ENCODE results near the gene SPATA18. TPM values are rescaled to one million over a fixed set of nuclear protein-coding genes. Genes with fewer than 3 reads are reported as not detected.

The SPATA18 gene
- total and polyA plus RNA-seq, 4 donors = 6.6 to 56.5 (median 22.5) TPM

DNA sequence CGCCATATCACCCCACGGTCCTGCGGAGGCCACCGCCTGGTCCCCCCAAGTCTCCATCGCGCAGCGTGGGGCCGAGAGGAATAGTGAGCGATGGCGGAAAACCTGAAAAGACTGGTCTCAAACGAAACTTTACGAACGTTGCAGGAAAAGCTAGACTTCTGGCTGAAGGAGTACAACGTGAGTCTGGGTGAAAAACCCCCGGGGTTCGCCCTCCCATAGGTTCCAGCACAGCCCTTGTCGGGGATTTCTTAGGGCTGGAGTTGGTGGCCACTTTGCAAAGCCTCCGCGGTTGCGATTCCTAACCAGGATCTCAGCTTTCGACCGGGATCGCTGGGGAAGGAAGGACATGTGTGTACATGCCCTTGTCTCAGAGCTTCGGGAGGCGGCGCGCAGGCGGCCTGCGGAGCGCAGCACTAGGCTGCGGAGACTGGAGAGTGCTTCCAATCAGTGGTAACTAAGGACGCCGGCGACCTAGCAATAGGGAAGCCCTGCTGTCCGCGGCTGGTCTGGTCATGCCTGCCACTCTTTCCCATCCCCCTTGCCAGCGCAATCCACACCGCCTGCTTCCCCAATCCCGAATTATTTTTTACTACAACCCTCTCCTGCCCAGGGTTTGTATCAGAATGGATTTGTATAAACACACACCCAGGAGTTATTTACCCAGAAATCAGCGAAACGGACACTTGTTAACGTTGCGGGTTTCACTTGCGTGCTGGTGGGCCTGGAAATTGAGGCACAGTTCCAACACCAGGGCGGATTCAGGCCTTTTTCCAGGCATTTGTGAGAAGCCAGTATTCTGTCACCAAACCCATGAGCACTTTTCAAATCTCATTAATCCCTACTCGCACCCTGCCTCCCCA, 741 bp downstream of the SPATA18 start:
- TF ChIP-seq, protein P1, sequence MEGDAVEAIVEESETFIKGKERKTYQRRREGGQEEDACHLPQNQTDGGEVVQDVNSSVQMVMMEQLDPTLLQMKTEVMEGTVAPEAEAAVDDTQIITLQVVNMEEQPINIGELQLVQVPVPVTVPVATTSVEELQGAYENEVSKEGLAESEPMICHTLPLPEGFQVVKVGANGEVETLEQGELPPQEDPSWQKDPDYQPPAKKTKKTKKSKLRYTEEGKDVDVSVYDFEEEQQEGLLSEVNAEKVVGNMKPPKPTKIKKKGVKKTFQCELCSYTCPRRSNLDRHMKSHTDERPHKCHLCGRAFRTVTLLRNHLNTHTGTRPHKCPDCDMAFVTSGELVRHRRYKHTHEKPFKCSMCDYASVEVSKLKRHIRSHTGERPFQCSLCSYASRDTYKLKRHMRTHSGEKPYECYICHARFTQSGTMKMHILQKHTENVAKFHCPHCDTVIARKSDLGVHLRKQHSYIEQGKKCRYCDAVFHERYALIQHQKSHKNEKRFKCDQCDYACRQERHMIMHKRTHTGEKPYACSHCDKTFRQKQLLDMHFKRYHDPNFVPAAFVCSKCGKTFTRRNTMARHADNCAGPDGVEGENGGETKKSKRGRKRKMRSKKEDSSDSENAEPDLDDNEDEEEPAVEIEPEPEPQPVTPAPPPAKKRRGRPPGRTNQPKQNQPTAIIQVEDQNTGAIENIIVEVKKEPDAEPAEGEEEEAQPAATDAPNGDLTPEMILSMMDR (IDR thresholded peaks at IDR 0.05; ENCODE audit: control extremely low read depth, extremely low read depth) = no peak
- H3K4me1 ChIP-seq (ENCODE audit: control insufficient read depth in 5 of 5, insufficient read depth in 5 of 5, low read length in 5 of 5) = peaks cover 0 to 12% (median 4%) of the 10 kb centered on the region in 5 donors
- H3K27ac ChIP-seq (ENCODE audit: low read depth in 1 of 2, low read length in 1 of 2) = peak overlapping the region in 1 of 2 donors; percentile 44
- peaks cover 0 to 3% (median 0%) of the 10 kb centered on the region in 4 donors for H3K9me3 ChIP-seq (ENCODE audit: control insufficient read depth in 4 of 4, insufficient read depth in 3 of 4, low read length in 3 of 4)
- H3K27me3 ChIP-seq (ENCODE audit: control insufficient read depth in 3 of 3, insufficient read depth in 3 of 3, low read length in 2 of 3) = peaks cover 0 to 49% (median 49%) of the 10 kb centered on the region in 3 donors
- 3 to 6% methylated on average over 46 of the region's 46 CpGs for WGBS, 2 donors
- peak overlapping the region; percentile 46 for H3K4me3 ChIP-seq
- ATAC-seq (ENCODE audit: insufficient read depth, low FRiP score) (peak; percentile 74), DNase-seq (peak; percentile 62 to 76 (median 70))
- no peaks in the 10 kb centered on the region for H3K36me3 ChIP-seq (ENCODE audit: control insufficient read depth in 4 of 4, insufficient read depth in 4 of 4, low read length in 4 of 4)
- H3K9ac ChIP-seq (ENCODE audit: insufficient read depth in 1 of 2, low read length in 2 of 2) = peak overlapping the region in 1 of 2 donors; percentile 17

DNA sequence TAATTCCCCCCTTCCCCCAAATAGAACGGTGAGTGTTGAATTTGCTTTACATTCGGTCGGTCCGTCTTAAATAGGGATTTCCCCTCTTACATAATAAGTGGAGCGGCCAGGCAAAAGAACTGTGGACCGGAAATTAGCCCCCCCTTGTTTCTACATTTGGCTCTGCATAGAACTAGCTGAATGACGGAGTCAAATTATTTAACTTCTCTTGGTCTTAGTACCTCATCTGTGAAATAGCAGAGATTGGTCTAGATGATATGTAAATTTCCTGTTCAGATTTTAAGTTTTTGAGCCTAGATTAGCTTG, 1.3 kb downstream of the SPATA18 start:
- Histone ChIP-seq H3K9me3 (ENCODE audit: control insufficient read depth in 4 of 4, insufficient read depth in 3 of 4, low read length in 3 of 4) (peaks cover 0 to 3% (median 0%) of the 10 kb centered on the region in 4 donors), H3K4me1 (ENCODE audit: control insufficient read depth in 5 of 5, insufficient read depth in 5 of 5, low read length in 5 of 5) (peaks cover 0 to 12% (median 4%) of the 10 kb centered on the region in 5 donors), H3K27ac (ENCODE audit: low read depth in 1 of 2, low read length in 1 of 2) (no peak overlapping the region), H3K4me3 (no peak overlapping the region), H3K9ac (ENCODE audit: insufficient read depth in 1 of 2, low read length in 2 of 2) (no peak overlapping the region), H3K36me3 (ENCODE audit: control insufficient read depth in 4 of 4, insufficient read depth in 4 of 4, low read length in 4 of 4) (no peaks in the 10 kb centered on the region), H3K27me3 (ENCODE audit: control insufficient read depth in 3 of 3, insufficient read depth in 3 of 3, low read length in 2 of 3) (peaks cover 0 to 49% (median 49%) of the 10 kb centered on the region in 3 donors)
- 4 to 9% methylated on average over 7 of the region's 7 CpGs for WGBS, 2 donors
- peak in 2 of 3 donors; percentile 38 to 42 for DNase-seq
- no peak for ATAC-seq (ENCODE audit: insufficient read depth, low FRiP score)
- TF ChIP-seq, protein P1 (IDR thresholded peaks at IDR 0.05; ENCODE audit: control extremely low read depth, extremely low read depth) = no peak

DNA sequence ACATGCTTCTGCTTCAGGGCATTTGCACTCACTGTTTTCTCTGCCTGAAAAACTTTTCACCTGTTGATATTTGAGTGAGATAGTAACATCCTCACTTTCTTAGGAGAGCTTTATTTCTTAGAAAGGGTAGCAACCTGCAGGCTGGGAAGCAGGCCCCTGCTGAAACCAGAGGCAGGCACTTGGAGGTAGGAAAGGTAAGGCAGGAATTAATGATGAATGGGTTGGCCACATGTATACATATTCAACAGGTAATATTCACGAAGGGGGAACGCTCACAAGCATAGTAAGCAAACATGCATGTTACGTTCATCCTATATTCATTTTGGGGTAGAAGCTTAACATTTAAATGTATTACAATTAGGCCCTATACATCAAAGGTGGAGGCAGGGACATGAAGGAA, 3.1 kb downstream of the SPATA18 start:
- no peak overlapping the region for H3K4me3 ChIP-seq
- H3K27me3 ChIP-seq (ENCODE audit: control insufficient read depth in 3 of 3, insufficient read depth in 3 of 3, low read length in 2 of 3) = peaks cover 0 to 45% (median 45%) of the 10 kb centered on the region in 3 donors
- ATAC-seq (ENCODE audit: insufficient read depth, low FRiP score) (no peak), DNase-seq (no peak)
- no peak overlapping the region for H3K27ac ChIP-seq (ENCODE audit: low read depth in 1 of 2, low read length in 1 of 2)
- no peaks in the 10 kb centered on the region for H3K36me3 ChIP-seq (ENCODE audit: control insufficient read depth in 4 of 4, insufficient read depth in 4 of 4, low read length in 4 of 4)
- H3K9me3 ChIP-seq (ENCODE audit: control insufficient read depth in 4 of 4, insufficient read depth in 3 of 4, low read length in 3 of 4) = peaks cover 0 to 3% (median 0%) of the 10 kb centered on the region in 4 donors
- no peak overlapping the region for H3K9ac ChIP-seq (ENCODE audit: insufficient read depth in 1 of 2, low read length in 2 of 2)
- 93 to 94% methylated on average over 3 of the region's 3 CpGs for WGBS, 2 donors
- H3K4me1 ChIP-seq (ENCODE audit: control insufficient read depth in 5 of 5, insufficient read depth in 5 of 5, low read length in 5 of 5) = peaks cover 0 to 12% (median 7%) of the 10 kb centered on the region in 5 donors
- TF ChIP-seq, protein P1 (IDR thresholded peaks at IDR 0.05; ENCODE audit: control extremely low read depth, extremely low read depth) = no peak
